B cell (primary cell): ENCODE measurements around the gene HINT3. TPM values are rescaled to one million over a fixed set of nuclear protein-coding genes. Genes with fewer than 3 reads are reported as not detected.

Experiments used
- ATAC-seq: fragments of 200-7000 bp; cut with Tn5 transposase; one replicate; pipeline ENCODE4 v1.10.0; 2021; ENCODE audit warnings: low read depth, mild to moderate bottlenecking, moderate number of reproducible peaks, moderate library complexity
- CTCF ChIA-PET: fragments of 350-600 bp; sonication (Branson Sonifier 250); formaldehyde crosslinking; loops from one replicate; lab custom pipeline; 2021; ENCODE audit warnings: antibody characterized with exemption, inconsistent platforms; lab: Charles Lee
- POLR2A ChIA-PET: fragments of 350-600 bp; sonication (Branson Sonifier 250); formaldehyde crosslinking; loops from one replicate; lab custom pipeline; 2021; ENCODE audit warnings: antibody characterized with exemption; lab: Charles Lee
- DNase-seq: peaks from one replicate; pipeline ENCODE4 v3.0.0; 2013
- H2AFZ ChIP-seq: 2 replicates; pipeline ENCODE4 v1.6.1; 2012; ENCODE audit warnings: mild to moderate bottlenecking, low read depth, low read length; ENCODE audit not compliant: insufficient read depth, poor library complexity, severe bottlenecking
- H3K27ac ChIP-seq, 2 donors: 1 replicate in 1 of 2; 2 replicates in 1 of 2; pipeline ENCODE4 v1.5.1; 2012 to 2013; ENCODE audit warnings: low read length in 2 of 2, mild to moderate bottlenecking in 2 of 2, moderate library complexity in 1 of 2
- H3K27me3 ChIP-seq, 4 experiments: fragments of 200-600 bp in 1 of 4; sonication (generic) in 1 of 4; replicated peaks in 1 of 4; 1 replicate in 2 of 4; 2 replicates in 2 of 4; pipeline versions ENCODE4 v1.6.1 to v1.7.0; 2013 to 2016; ENCODE audit warnings: low read length in 3 of 4, mild to moderate bottlenecking in 2 of 4, mixed read lengths in 1 of 4, moderate library complexity in 1 of 4; ENCODE audit not compliant: insufficient read depth in 4 of 4, control insufficient read depth in 3 of 4; ENCODE audit errors: control extremely low read depth in 1 of 4
- H3K36me3 ChIP-seq, 2 experiments: replicated peaks in 1 of 2; 1 replicate in 1 of 2; 2 replicates in 1 of 2; pipeline versions ENCODE4 v1.6.1 to v1.7.1; 2013; ENCODE audit warnings: low read length in 1 of 2; ENCODE audit not compliant: insufficient read depth in 2 of 2, control insufficient read depth in 1 of 2; ENCODE audit errors: control extremely low read depth in 1 of 2, extremely low read depth in 1 of 2
- H3K4me1 ChIP-seq, 2 donors: fragments of 200-600 bp in 1 of 2; sonication (generic) in 1 of 2; 1 replicate in 1 of 2; 2 replicates in 1 of 2; pipeline versions ENCODE4 v1.5.1 to v1.6.1; 2013 to 2017; ENCODE audit warnings: low read length in 2 of 2; ENCODE audit not compliant: control insufficient read depth in 2 of 2, insufficient read depth in 2 of 2
- H3K4me2 ChIP-seq: replicated peaks from 2 replicates; pipeline ENCODE3; 2012; ENCODE audit warnings: mild to moderate bottlenecking, low read depth, low read length; ENCODE audit not compliant: poor library complexity, severe bottlenecking
- H3K4me3 ChIP-seq, 5 experiments: fragments of 200-600 bp in 1 of 5; sonication (generic) in 1 of 5; 1 replicate in 3 of 5; 2 replicates in 2 of 5; pipeline versions ENCODE4 v1.5.1 to v1.7.0; 2011 to 2016; ENCODE audit warnings: low read length in 4 of 5, mild to moderate bottlenecking in 4 of 5, low read depth in 2 of 5, control low read depth in 1 of 5, moderate library complexity in 1 of 5; ENCODE audit not compliant: insufficient read depth in 1 of 5; ENCODE audit errors: control extremely low read depth in 1 of 5, extremely low read depth in 1 of 5
- H3K79me2 ChIP-seq: fragments of 200-600 bp; sonication (generic); one replicate; pipeline ENCODE4 v1.6.0; 2016; ENCODE audit warnings: low read length; ENCODE audit not compliant: control insufficient read depth, insufficient read depth
- H3K9ac ChIP-seq: fragments of 200-600 bp; sonication (generic); 2 replicates; pipeline ENCODE4 v1.6.1; 2017; ENCODE audit warnings: mild to moderate bottlenecking, low read length, moderate library complexity
- H3K9me3 ChIP-seq, 3 donors: one replicate each; pipeline versions ENCODE4 v1.6.1 to v1.7.1; 2013; ENCODE audit warnings: low read length in 2 of 3; ENCODE audit not compliant: control insufficient read depth in 2 of 3, insufficient read depth in 1 of 3; ENCODE audit errors: control extremely low read depth in 1 of 3
- H4K20me1 ChIP-seq: 2 replicates; pipeline ENCODE4 v1.6.0; 2012; ENCODE audit warnings: mild to moderate bottlenecking, low read length; ENCODE audit not compliant: insufficient read depth, control insufficient read depth, poor library complexity, severe bottlenecking
- H3K27ac Mint-ChIP-seq: one replicate; pipeline ENCODE4 v1.8.0; 2021; ENCODE audit warnings: mixed read lengths
- H3K27me3 Mint-ChIP-seq: one replicate; pipeline ENCODE4 v1.8.0; 2021; ENCODE audit warnings: mixed read lengths
- H3K4me1 Mint-ChIP-seq: one replicate; pipeline ENCODE4 v1.8.0; 2021; ENCODE audit warnings: mixed read lengths
- H3K4me3 Mint-ChIP-seq: one replicate; pipeline ENCODE4 v1.8.0; 2021; ENCODE audit warnings: mixed read lengths
- H3K9me3 Mint-ChIP-seq: one replicate; pipeline ENCODE4 v1.8.0; 2022; ENCODE audit warnings: mixed read lengths; ENCODE audit not compliant: insufficient read depth
- EZH2 ChIP-seq: IDR thresholded peaks from 2 replicates; pipeline ENCODE4 v1.6.1; 2012; ENCODE audit warnings: borderline replicate concordance, low read depth, mild to moderate bottlenecking, moderate library complexity, low read length; ENCODE audit not compliant: insufficient read depth, poor library complexity, severe bottlenecking
- WGBS: methylation state at CpG from one replicate; pipeline ENCODE4 v1.1.5; 2013; ENCODE audit warnings: missing lambda C conversion rate; ENCODE audit not compliant: insufficient coverage; 5-methylcytosine and 5-hydroxymethylcytosine counted together
- intact Hi-C: fragments of 100-400 bp; cut with micrococcal nuclease; formaldehyde crosslinking; loops from one replicate; pipeline ENCODE4 v1.10.0; 2022
- polyA plus RNA-seq: library from polyadenylated mRNA; depleted of rRNA; stranded (reverse); fragments of >200 nt; gene quantifications from 2 replicates; pipeline ENCODE4 v1.2.3, GENCODE V29; 2012
- total RNA-seq, 2 donors: library from RNA; stranded (reverse); fragments of 120-200 nt in 1 of 2; gene quantifications; 1 replicate in 1 of 2; 2 replicates in 1 of 2; pipeline versions ENCODE4 v1.2.3 to v1.2.4, GENCODE V29; 2013 to 2022
- TF ChIP-seq, protein P1 (sequence below): fragments of 200-600 bp; IDR thresholded peaks from one replicate; pipeline ENCODE4 v1.8.0; 2022; ENCODE audit warnings: antibody characterized with exemption, mild to moderate bottlenecking

The HINT3 gene
- total and polyA plus RNA-seq, 2 donors (not counting 1 experiment from before 2014, with no cell fraction given): 5.5 to 12.4 TPM

DNA sequence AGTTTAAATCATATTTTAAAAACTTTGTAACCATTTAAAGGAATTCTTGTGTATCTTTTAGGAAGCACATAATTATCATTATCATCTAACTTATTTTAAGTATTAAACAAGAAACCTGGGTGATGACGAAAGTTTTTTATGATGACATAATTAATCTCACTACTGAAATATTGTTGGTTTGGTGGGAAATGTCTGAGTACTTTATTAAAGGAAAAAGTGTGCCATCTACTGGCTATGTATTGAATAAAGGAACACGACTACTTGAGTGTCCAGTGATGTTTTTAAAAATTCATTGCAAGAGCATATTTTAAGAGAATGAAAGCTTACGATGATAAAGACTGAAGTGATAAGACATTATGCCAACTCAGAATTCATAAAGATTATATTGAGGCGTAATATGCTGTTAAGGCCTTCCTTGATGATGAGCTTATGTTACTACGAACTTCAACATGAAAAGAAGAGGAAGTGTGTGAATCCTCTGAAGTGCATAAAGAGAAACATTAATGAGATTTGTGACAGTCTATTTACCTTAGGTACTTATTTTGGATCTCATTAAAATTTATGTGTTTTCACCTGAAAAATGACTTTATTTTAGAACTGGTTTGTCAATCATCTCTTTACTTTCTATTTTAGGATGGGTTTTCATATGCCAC is 17.8 kb downstream of the HINT3 start:
- no peaks in the 10 kb centered on the region for H3K27me3 Mint-ChIP-seq
- H3K9me3 Mint-ChIP-seq: no peaks in the 10 kb centered on the region
- Histone ChIP-seq H3K4me3 (no peak overlapping the region), H3K9ac (no peak overlapping the region), H3K27me3 (no peaks in the 10 kb centered on the region), H3K9me3 (no peaks in the 10 kb centered on the region), H3K79me2 (no peaks in the 10 kb centered on the region), H4K20me1 (no peaks in the 10 kb centered on the region), H3K4me1 (peaks cover 0 to 4% of the 10 kb centered on the region in 2 donors), H3K4me2 (peak overlapping the region; percentile 6), H2AFZ (peak overlapping the region; percentile 37), H3K27ac (peak overlapping the region in 1 of 2 donors; percentile 38), H3K36me3 (peaks cover 1 to 16% of the 10 kb centered on the region in 2 experiments)
- peak; percentile 67 for DNase-seq
- CTCF ChIA-PET: interaction anchor here (0.7 to 8.2 kb wide), 40 partner anchors 9 to 673 kb away, joined by 3 to 65 read pairs (median 5); partner anchors contain the start of genes HDDC2, HINT3, NCOA7 and TRMT11
- no peak overlapping the region for H3K27ac Mint-ChIP-seq
- H3K4me1 Mint-ChIP-seq: peaks cover 14% of the 10 kb centered on the region
- TF ChIP-seq, protein P1, sequence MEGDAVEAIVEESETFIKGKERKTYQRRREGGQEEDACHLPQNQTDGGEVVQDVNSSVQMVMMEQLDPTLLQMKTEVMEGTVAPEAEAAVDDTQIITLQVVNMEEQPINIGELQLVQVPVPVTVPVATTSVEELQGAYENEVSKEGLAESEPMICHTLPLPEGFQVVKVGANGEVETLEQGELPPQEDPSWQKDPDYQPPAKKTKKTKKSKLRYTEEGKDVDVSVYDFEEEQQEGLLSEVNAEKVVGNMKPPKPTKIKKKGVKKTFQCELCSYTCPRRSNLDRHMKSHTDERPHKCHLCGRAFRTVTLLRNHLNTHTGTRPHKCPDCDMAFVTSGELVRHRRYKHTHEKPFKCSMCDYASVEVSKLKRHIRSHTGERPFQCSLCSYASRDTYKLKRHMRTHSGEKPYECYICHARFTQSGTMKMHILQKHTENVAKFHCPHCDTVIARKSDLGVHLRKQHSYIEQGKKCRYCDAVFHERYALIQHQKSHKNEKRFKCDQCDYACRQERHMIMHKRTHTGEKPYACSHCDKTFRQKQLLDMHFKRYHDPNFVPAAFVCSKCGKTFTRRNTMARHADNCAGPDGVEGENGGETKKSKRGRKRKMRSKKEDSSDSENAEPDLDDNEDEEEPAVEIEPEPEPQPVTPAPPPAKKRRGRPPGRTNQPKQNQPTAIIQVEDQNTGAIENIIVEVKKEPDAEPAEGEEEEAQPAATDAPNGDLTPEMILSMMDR: peak; percentile 79
- no peak for TF ChIP-seq EZH2
- ATAC-seq: peak; percentile 56
- POLR2A ChIA-PET: interaction anchor here (0.6 kb wide), 1 partner anchor 175 kb away, joined by 3 read pairs; no protein-coding TSS in a partner anchor
- intact Hi-C loops: loop anchor here (1.0 to 5.0 kb wide), 4 partner anchors 18 to 660 kb away; partner anchors contain the start of gene HINT3
- H3K4me3 Mint-ChIP-seq: no peak overlapping the region
- WGBS: no CpG with 5 or more reads among the region's 5 CpGs

DNA sequence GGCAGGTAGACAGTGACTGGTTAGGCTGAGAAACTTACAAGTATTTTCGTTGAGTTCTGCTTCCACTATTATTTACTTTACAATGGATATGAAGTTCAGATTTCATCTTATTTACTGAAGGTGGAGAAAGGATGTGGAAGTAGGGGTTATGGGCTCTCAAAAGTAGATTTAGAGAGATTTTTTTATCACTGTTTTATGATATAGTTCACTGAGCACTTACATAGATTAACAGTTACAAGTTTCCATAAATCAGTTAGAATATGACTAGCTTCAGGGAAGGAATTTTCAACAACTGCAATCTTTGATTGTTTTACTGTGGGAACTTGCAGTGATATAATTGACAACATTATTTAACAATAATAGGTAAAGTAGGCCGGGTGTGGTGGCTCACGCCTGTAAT is 22.5 kb downstream of the HINT3 start:
- TF ChIP-seq, protein P1: no peak
- TF ChIP-seq EZH2: no peak
- ChIA-PET CTCF (interaction anchor here (1.6 kb wide), 1 partner anchor 23 kb away, joined by 5 read pairs; the partner anchor contains the start of gene HINT3), POLR2A (no interaction called here)
- no peaks in the 10 kb centered on the region for H3K9me3 Mint-ChIP-seq
- ATAC-seq (no peak), DNase-seq (no peak)
- Histone ChIP-seq H3K27me3 (no peaks in the 10 kb centered on the region), H3K79me2 (no peaks in the 10 kb centered on the region), H3K4me2 (no peak overlapping the region), H2AFZ (no peak overlapping the region), H3K27ac (no peak overlapping the region), H3K4me3 (no peak overlapping the region), H3K36me3 (peaks cover 1 to 13% of the 10 kb centered on the region in 2 experiments), H3K9me3 (no peaks in the 10 kb centered on the region), H3K4me1 (peaks cover 0 to 3% of the 10 kb centered on the region in 2 donors), H4K20me1 (no peaks in the 10 kb centered on the region), H3K9ac (no peak overlapping the region)
- peaks cover 5% of the 10 kb centered on the region for H3K4me1 Mint-ChIP-seq
- WGBS: 100% methylated on average over 2 of the region's 3 CpGs
- no peaks in the 10 kb centered on the region for H3K27me3 Mint-ChIP-seq
- H3K27ac Mint-ChIP-seq: no peak overlapping the region
- intact Hi-C loops: no loop called here
- no peak overlapping the region for H3K4me3 Mint-ChIP-seq
